Embryonic facial prominence (tissue), 1 donor: ENCODE data around the gene EHBP1.

Experiments used
- DNase-seq: peaks from one replicate; pipeline ENCODE4 v3.0.0-alpha.2; 2016; ENCODE audit errors: extremely low spot score

EHBP1 gene

GRCh38 chr2:62964050-62964449 is 258.5 kb downstream of the EHBP1 start:
- no peak for DNase-seq

- no peak for DNase-seq
These were observed 259.2 kb downstream of the EHBP1 start for GRCh38 chr2:62964671-62965070.

- no peak for DNase-seq
These were observed 261.5 kb downstream of the EHBP1 start for GRCh38 chr2:62966991-62967390.

GRCh38 chr2:62968168-62968567 is 262.7 kb downstream of the EHBP1 start:
- DNase-seq = no peak

GRCh38 chr2:62968668-62969067 is 263.2 kb downstream of the EHBP1 start:
- no peak for DNase-seq

- no peak for DNase-seq
These were observed 266.4 kb downstream of the EHBP1 start for GRCh38 chr2:62971936-62972335.

GRCh38 chr2:62972601-62973000 is 267.1 kb downstream of the EHBP1 start:
- no peak for DNase-seq

GRCh38 chr2:62974999-62975398 is 269.5 kb downstream of the EHBP1 start:
- DNase-seq = no peak

- DNase-seq = no peak
These were observed 286.1 kb downstream of the EHBP1 start for GRCh38 chr2:62991605-62992004.

- DNase-seq = no peak
These were observed 287.0 kb downstream of the EHBP1 start for GRCh38 chr2:62992561-62992960.

- no peak for DNase-seq
These were observed 288.7 kb downstream of the EHBP1 start for GRCh38 chr2:62994206-62994605.

GRCh38 chr2:62996534-62997186 is 291.1 kb downstream of the EHBP1 start:
- DNase-seq = no peak

- DNase-seq = no peak
These were observed 293.4 kb downstream of the EHBP1 start for GRCh38 chr2:62998949-62999348.

- DNase-seq = no peak
These were observed 294.4 kb downstream of the EHBP1 start for GRCh38 chr2:62999905-63000304.

- DNase-seq = no peak
These were observed 295.3 kb downstream of the EHBP1 start for GRCh38 chr2:63000801-63001200.

- no peak for DNase-seq
These were observed 296.1 kb downstream of the EHBP1 start for GRCh38 chr2:63001576-63001975.

GRCh38 chr2:63003351-63003750 is 297.8 kb downstream of the EHBP1 start:
- DNase-seq = no peak

GRCh38 chr2:63007813-63008458 is 302.4 kb downstream of the EHBP1 start:
- no peak for DNase-seq

GRCh38 chr2:63008838-63009237 is 303.3 kb downstream of the EHBP1 start:
- DNase-seq = no peak

GRCh38 chr2:63009490-63009889 is 304.0 kb downstream of the EHBP1 start:
- no peak for DNase-seq

GRCh38 chr2:63012541-63012940 is 307.0 kb downstream of the EHBP1 start:
- DNase-seq = no peak

- no peak for DNase-seq
These were observed 307.9 kb downstream of the EHBP1 start for GRCh38 chr2:63013438-63013837.

- no peak for DNase-seq
These were observed 309.9 kb downstream of the EHBP1 start for GRCh38 chr2:63015389-63015788.

- no peak for DNase-seq
These were observed 312.9 kb downstream of the EHBP1 start for GRCh38 chr2:63018439-63018838.
